GM19438 (cell line): Measurements from ENCODE around the gene TAF6.

ENCODE experiments used
- ATAC-seq: cut with Tn5 transposase; IDR thresholded peaks from one replicate; pipeline ENCODE4 v1.9.1; 2021; ENCODE audit warnings: low read depth; ENCODE audit not compliant: unreplicated experiment

Gene TAF6

DNA sequence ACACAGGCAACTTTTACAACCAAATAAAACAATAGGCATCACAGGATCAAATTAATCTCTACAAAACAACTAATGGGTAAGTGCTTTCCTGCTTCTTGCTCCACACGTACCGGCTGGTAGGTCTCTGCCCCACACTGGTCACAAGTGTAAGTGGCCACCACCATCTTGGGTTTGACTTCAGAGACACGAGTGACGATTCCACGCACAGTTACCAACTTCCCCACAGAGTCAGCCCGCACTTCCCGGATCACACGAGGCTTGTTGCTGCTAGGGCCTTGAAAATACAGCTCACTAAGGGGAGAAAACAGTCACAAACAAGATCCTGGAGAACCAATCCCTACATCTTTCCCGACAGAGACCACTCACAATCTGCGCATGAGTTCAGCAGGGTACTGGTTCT is 20.2 kb downstream of the TAF6 start:
- ATAC-seq: no peak

DNA sequence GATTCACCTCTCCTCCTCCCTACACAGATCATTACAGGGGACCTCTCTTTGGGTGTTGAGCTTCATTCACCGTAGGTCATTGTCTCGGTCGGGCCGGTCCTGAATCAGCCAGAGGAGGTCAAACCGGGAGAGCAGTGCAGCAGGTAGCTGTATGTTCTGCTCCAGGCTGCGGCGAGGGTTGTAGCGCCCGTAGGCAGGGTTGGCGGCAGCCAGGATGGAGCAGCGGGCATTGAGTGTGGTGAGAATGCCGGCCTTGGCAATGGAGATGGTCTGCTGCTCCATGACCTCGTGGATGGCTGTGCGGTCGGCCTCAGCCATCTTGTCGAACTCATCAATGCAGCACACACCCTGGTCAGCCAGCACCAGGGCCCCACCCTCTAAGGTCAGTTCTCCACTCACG is 23.5 kb downstream of the TAF6 start:
- ATAC-seq: no peak

GRCh38 chr7:100095289-100095688 is 23.9 kb downstream of the TAF6 start:
- ATAC-seq: no peak

GRCh38 chr7:100093925-100094486 is 25.2 kb downstream of the TAF6 start:
- no peak for ATAC-seq

DNA sequence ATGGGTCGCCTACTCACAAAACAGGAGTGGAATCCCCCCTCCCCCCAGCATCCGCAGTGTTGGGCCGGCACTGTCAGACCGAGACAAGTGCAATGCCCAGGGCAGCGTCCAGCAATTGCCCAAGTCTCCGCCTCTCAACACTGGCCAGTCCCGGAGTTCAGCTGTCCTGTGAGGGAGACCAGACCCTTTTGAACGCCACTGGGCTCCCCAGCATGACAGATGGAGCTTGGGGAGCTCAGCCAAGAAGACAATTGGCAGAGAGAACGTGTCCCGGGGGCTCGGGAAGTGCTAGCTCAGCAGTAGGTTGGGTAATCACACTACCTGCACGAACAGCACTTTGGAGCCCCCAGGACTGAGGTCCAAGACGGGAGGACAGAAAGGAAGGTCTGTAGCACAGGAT is 25.7 kb downstream of the TAF6 start:
- ATAC-seq: no peak

DNA sequence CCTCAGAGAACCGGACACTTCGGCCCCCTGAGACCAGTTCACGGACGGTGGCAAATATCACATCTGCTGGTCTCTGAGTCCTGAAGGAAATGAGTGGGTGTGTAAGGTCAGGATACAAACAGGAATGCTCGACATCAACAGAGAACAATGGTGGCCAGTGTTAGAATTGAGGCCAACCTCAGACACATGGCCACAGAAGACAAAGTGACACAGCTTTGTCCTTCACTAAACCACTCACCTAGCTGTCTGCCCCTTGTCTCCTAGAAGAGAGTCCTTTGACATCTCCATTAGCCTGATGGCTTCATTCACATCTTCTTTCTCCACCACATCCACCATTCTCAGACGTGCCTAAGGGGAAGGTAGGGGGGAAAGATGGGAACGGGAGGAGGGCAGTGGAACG is 26.1 kb downstream of the TAF6 start:
- no peak for ATAC-seq

- ATAC-seq: no peak
These were observed 27.6 kb downstream of the TAF6 start for GRCh38 chr7:100091411-100092181.

DNA sequence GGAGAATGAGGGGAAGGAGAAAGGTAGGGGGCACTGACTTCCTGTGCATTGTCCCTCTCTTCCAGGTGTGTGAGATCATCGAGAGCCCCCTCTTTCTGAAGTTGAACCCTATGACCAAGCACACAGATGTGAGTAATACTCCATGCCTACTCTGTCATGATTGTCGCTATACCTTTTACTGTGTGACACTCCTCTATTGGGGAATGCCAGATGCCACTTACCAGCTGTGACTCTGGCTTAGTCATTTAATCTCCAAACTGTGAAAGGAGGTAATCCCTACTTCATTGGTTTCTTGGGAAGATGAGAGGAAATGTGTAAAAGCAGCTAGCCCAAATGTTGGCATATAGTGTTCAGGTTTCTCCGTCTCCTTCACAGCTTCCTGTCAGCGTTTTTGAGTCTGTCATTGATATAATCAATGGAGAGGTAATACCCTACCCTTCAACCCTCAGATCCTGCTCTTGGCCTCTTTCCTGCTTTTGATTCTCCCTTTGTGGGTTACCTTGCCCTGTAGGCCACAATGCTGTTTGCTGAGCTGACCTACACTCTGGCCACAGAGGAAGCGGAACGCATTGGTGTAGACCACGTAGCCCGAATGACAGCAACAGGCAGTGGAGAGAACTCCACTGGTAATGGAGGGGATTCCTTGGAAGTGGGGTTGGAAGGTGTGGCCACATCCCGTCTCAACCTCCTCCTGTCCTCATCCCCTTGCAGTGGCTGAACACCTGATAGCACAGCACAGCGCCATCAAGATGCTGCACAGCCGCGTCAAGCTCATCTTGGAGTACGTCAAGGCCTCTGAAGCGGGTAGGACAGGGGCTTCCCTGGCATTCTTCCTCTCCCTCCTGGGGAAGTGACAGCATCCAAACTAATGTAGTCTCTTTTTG is 28.4 kb downstream of the TAF6 start:
- ATAC-seq: no peak

DNA sequence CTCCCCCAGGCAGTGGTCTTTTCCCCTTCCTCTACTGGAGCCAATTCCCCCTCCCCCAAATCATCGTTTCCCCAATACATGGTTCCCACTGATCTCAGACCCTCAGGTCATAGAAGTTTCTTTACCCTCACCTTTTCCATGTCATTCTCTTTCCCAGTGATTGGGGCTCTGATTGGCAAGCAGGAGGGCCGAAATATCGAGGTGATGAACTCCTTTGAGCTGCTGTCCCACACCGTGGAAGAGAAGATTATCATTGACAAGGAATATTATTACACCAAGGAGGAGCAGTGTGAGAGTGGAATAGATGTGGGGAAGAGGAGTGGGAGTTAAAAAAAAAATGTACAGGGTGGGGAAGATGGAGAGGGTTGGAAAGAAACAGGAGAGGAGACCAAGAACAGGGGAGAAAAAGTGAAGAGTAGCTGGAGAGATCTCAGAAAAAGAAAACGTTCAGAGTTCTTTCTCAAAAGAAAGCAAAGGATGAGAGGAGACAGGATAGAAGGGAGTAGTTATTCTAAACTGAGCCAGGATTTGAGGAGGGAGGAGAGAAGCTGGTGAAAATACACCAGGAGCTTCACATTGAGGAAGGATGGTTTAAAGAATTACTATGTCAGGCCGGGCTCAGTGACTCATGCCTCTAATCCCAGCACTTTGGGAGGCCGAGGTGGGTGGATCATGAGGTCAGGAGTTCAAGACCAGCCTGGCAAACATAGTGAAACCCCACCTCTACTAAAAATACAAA is 29.5 kb downstream of the TAF6 start:
- no peak for ATAC-seq

DNA sequence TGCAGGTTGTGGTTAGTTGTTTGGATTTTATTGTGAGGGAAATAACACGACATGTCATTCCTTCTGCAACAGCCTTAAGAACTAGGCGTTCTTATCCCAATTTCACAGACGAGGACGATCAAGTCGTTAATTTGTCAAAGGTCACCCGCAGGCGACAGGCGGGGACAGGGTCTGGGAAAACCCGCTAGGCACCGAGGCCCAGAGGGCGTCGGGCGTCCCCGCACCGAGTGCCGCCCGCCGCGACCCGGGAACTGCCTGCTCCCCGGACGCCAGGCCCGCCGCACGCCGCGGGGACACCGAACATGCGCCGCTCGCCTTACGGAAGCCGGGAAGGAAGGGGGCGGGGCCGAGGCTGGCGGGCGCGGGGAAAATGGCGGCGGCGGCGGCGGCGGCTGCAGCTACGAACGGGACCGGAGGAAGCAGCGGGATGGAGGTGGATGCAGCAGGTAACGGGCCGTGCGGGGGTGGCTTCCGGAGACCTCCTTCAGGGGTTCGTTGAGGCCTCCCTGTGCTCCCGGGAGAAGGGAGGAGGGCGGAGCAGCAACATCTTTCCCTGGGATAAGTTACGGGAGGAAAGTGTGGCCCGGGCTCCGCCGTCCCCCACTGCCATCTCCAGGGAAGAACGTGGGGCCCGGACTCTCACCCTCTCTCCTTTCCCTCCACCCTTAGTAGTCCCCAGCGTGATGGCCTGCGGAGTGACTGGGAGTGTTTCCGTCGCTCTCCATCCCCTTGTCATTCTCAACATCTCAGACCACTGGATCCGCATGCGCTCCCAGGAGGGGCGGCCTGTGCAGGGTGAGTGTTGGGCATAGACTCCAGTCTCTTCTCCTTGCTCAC is 30.3 kb downstream of the TAF6 start, which contains the start of gene COPS6:
Gene COPS6 (plus strand): TSS at position 349 of the 837 bp plus-strand sequence. CDS start 22 bp downstream, at position 371.
- peak; percentile 47 for ATAC-seq

- ATAC-seq: no peak
These were observed 31.0 kb downstream of the TAF6 start for GRCh38 chr7:100088095-100088620.

DNA sequence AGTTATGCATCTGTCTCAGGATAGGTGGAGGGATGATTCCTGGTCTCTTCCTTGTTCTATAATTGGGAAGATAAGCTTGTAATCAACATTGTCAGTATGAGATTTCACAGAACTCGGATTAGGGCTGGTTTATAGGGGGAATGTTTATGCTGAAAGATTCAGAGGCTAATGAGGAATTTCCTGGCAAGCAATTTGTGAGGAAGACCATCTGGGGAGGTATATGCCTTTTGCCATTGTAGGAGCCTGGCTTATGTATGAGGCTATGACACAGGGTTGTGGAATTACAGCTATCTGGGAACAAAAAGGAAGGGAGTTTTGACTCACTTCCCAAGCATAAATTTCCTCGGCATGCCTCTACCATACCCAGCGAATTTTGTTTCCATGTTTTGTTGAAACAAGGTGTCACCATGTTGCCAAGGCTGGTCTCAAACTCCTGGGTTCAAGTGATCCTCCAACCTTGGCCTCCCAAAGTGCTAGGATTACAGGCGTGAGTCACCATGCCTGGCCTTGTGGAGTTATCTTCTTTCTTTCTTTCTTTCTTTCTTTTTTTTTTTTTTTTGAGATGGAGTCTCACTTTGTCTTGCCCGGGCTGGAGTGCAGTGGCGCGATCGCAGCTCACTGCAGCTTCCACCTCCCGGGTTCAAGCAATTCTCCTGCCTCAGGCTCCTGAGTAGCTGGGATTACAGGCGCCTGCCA is 32.0 kb downstream of the TAF6 start:
- no peak for ATAC-seq

- no peak for ATAC-seq
These were observed 33.6 kb downstream of the TAF6 start for GRCh38 chr7:100085515-100085914.

DNA sequence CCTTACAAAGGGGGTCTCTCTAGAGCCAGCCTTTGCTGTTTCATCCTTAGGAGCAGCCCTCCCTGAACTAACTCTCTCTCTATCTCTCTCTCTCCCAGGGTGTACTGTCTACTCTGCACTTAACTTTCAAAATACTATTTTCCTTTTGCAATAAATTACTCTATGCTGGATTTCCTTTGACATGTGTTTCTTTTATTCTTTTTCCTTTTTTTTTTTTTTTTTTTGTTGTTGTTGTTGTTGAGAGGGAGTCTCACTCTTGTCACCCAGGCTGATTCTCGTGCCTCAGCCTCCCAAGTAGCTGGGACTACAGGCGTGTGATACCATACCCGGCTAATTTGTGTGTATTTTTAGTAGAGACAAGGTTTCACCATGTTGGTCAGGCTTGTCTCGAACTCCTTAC is 36.2 kb downstream of the TAF6 start:
- ATAC-seq: no peak

DNA sequence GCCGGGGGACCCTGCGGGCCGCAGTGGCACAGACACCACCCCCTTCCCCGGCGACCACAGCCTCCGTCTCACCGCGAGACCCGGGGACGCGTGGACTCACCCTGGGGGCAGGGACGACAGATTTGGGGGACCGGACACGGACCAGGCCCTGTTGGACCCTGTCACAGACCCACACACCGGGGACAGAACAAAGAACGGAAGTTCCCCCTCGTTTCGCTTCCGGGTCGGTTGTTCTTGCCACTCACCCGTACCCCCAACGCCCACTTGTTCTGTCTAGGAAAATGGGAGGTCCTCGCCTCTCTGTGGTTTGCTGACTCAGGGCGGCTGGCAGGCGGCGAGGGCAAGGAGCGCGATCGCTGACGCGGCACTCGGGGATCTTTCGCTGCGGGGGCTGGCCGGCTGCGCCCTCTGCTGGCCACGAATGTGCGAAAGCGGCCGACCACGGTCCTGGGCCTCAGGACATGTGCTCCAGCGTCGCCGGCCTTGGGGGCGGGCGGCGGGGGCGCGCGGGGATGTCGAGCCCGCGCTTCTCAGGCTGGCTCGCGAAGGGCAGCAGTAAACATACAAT is 37.5 kb downstream of the TAF6 start, which contains the start of gene ZNF3:
Gene ZNF3 (minus strand): TSS at position 189 of the 568 bp plus-strand sequence. CDS start 4,366 bp downstream, outside the sequence.
- ATAC-seq: peak; percentile 83

DNA sequence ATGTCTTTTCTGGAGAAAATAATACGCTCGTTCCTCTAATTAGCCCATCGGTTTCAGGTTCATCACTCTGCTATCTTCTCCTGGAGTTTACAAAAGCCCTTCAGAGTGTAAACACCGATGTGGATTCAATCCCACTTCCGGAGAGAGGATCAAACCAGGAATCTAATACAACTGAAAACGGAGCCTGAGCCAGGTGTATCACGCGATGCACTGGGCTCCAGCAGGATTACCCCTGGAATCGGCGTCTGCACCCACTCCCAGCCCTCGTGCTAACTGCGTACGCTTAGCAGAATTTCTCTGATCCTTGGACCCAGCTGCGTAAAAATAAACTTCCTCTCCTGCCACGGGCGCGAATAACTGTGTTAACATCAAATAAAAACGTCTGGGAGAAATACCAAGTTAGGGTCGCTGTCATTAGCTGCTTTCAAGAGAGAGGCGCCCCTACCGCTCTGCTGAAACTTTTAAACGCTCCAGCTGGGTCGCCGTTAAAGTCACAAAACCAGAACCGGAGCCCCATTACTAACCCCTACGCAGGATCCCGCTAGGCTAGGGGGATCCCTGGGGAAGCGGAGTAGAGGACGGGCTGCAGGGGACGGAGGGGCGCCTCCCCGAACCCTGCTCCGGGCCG is 38.1 kb downstream of the TAF6 start:
- ATAC-seq: peak; percentile 22

DNA sequence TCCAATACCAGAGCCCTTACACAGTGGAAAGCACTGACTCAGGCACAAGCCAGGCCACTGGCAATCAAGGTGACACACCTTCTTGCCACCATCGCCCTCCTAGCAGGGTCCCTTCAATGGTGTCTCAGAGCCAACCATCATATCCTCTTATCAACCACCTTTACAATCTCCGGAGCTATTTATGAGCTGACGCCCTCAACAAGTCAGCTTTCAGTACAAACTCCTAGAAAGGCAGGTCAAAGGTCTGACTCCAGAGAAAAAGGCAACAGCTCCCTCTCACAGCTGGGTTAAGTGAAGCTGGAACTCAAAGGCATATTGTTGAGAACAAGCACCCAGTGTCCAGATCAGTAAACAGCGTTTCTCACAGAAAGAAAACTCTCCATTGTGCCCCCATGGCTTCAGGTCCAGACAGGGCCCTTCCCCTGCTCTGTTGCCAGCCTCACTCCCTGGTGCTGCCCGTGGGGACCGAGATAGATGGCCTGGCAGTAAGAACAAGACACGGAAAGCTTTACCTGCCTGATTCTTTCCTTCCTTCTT is 40.1 kb downstream of the TAF6 start:
- ATAC-seq: no peak

GRCh38 chr7:100077205-100077604 is 42.0 kb downstream of the TAF6 start:
- ATAC-seq: no peak
